HG02571 (cell line): ENCODE measurements around the gene SPATA16.
"Not testable (repeated sequence)": the region's sequence is repeated elsewhere in the genome, so short reads cannot be mapped to it uniquely, and the experiment has no call there.

Experiments
- ATAC-seq: cut with Tn5 transposase; IDR thresholded peaks from one replicate; pipeline ENCODE4 v1.9.1; 2021; ENCODE audit warnings: mild to moderate bottlenecking, moderate library complexity; ENCODE audit not compliant: unreplicated experiment

The SPATA16 gene

DNA sequence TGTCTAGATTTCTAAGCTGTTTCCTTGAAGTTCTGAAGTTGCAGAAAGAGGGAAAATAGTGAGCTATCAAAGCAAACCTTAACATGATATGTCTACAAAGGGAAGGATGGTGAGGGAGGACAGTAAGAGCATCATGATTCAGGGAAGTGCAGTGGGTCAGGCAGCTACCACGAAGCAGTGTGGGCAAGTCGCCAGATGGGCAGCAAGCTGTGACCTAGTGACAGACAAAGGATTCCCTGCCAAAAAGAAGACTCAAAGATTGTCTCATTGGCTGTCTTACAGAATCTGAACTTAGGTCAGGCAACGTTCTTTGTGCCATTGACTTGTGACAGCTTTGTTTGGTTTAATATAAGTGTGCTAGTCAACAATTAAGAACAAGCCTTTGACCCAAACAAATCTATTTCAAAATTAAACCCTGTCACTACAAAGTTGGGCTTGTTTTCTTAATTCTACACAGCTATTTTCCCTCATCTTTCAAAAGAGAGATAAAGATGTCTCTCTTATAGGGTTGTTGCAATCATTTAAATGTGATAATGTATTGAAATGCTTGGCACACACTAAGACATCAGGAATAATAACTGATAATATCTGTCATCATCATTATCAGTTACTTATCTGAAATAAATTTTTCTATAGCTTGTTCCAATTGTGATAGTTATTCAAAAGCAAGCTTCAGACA, 237.3 kb downstream of the SPATA16 start:
- ATAC-seq, result no peak

DNA sequence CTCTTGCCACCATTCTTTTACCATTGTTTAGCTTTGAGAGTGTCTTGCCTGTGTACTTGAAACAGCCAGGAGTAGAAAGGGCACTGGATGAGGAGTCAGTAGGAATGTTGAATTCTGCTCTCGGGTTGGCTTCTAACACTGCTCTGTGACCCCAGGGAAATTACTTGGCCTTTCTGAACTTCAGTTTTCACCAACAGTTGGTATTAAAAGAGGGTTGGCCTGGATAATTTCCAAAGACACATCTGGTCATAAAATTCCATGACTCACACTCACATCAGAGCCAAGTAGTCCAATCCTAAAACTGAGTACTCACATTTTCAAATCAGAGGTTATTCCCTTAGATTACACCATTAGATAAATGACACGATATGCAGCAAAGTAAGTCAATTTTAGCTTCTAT, 248.9 kb downstream of the SPATA16 start:
- no peak for ATAC-seq

DNA sequence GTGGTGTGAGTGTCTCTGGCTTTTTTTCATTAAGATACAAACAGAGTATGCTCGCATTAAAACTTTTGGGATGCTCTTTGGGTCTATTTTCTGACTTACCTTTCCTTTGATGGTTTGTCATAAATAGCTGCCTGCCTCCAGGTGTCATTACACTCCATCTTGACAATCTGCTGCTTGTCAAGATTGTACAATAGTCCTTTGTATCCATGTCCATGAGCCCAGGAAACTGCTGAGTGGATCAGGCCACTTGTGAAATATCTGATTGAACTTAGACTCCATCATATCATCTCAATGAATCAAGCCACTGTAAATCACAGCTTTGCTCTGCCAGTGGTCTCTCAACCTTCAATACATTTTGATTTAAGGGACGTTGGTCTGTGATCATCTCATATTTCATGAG, 255.3 kb downstream of the SPATA16 start:
- no peak for ATAC-seq

DNA sequence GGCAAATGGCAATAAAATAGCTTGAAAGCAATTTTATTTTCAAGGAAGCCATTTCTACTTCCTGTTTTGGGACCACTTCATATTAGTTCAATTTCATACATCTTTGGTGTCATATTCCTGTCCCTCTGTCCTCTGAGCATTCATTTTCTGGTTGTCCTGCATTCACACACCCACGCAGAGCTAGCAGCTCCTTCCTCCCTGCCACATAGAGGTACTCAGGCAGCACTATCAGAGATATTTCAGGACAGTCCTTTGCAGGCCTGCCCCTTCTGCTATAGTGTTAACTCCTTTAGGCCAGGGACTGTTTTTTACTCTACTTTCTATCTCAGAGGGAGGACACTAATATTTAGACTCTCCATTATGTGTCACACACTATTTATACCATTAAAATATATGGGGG, 258.5 kb downstream of the SPATA16 start:
- ATAC-seq, result no peak

DNA sequence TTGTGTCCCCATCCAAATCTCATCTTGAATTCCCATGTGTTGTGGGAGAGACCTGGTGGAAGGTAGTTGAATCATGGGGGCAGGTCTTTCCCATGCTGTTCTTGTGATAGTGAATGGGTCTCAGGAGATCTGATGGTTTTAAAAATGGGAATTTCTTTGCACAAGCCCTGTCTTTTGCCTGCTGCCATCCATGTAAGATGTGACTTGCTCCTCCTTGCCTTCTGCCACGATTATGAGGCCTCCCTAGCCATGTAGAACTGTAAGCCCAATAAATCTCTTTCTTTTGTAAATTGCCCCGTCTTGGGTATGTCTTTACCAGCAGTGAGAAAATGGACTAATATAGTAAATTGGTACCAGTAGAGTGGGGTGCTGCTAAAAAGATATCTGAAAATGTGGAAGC, 261.7 kb downstream of the SPATA16 start:
- not testable (repeated sequence) for ATAC-seq

DNA sequence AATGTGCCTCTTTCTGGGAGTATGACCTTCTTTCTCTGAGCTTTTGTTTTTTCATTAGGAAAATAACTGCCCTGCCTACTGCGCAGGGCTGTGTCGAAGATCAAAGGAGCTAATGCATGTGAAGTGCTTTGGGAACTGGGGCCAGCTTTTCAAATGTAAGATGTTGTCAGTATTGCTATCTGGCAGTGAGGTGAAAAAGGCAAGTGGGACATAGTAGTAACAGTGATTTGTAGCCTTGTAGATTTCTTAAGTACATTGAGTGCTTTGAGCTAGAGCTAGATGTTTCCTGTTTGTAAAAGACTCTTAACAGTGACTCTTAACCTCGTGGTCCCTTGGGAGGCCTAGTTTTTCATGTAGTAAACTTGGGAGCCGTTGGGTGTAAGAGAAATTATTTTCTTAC, 264.0 kb downstream of the SPATA16 start:
- no peak for ATAC-seq

DNA sequence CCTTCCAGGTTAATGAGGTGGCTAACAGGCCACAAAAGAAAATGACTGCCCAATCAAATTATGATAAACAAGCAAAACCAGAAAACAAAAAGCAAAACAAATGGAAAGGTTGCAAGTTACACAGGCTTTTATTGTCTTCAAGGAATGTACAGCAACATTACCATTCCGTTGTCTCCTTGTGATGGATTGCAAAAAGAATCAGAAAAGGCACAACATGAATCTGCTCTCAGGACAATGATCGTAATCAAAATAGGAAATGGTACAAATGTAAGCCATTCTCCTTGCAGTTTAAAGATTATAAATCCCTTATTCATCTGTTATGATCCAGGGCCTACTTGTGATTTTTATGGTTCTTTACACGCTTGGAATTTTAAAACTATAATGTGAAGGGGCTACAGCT, 264.7 kb downstream of the SPATA16 start:
- no peak for ATAC-seq

DNA sequence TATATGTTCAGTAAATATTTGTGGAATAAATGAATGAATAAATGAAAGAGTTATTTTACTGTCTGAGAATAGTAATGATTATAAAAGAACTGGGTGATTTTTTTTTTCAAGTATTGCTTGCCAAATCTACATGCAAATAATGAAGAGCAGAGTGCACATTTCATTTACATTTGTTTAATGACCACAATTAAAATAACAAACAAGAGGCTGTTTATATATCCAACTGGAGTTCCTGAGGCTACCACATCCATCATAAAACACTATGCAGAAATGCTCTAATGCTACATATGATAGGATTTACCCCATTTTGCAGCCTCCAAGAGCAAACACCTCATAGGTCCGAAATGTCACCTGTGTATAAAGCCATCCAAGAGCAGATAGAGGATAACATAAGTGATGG, 266.0 kb downstream of the SPATA16 start:
- no peak for ATAC-seq

DNA sequence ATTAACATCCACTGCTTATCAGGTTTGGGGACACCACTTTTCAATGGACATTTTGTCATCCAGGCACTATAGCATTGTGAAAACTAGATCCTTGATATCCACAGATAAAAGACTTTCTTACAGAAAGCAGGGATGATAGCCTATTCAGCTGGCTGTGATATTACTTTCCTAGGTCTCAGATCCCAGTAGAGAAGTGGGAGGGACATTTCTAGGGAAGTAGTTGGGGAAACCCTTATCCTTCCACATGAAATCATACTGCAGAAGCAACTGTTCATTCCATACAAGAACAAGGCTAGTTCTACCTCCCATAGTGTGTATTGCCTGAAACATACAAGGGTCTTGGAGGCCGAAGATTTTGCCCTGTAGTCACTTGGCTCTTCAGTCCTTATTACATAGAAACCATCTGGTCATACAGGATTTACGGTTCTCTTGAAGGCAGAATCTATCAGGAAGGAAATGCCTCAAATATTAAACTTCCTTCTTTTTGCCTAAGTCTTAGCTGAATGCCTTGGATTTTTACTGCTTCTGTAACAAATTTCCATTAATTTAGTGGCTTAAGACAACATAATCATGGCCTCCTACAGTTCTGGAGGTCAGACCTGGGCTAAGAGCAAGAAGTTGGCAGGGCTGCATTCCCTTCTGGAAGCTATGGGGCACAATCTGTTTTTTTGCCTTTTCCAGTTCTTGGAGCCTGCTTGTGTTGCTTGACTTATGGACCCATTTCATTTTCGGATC, 271.1 kb downstream of the SPATA16 start:
- ATAC-seq, result no peak

DNA sequence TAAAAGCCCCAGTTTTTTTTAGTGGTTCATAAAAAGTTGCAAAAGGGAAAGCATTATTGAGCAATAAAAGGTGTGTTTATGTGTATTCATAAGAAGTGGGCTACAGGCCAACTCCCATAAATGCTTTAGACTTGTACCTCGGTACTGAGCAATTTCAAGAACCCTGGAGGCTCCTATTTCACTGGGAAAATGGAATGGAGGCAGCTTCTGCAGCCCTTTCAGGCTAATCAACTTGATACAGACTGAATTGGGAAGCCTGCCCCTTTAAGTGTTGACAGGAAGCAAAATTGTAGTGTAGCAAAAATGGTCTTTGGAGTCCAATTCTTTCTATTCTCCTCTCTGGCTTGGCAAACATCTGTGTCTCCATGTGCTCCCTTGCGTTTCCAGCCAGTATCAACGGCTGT, 271.7 kb downstream of the SPATA16 start:
- ATAC-seq, result no peak

DNA sequence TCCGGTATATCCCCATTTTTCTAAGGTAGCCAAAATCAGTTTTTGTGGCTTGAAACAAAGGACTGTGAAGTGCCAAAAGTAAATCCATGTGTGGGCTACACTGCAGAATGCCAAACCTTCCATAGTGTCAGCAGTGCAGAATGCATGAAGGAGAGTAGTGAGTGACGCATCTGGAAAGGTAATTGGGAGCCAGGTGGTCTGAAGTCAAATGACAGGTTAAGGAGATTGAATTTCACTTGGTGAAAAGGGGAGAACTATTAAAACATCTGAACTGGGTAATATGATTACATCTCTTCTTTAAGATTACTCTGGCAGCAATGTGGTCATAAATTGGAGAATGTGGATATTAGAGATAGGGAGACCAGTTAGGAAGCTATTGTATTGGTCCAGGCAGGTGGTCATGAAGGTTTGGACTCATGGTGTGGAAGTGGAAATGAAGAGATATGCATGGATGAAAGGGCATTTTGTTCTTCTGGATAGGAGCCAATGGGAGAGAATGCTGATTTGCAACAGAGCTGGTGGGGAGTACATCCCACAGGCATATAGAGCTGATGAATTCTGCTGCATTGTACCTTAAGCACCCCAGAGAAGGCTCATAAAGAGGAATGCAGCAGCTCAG, 272.3 kb downstream of the SPATA16 start:
- no peak for ATAC-seq

DNA sequence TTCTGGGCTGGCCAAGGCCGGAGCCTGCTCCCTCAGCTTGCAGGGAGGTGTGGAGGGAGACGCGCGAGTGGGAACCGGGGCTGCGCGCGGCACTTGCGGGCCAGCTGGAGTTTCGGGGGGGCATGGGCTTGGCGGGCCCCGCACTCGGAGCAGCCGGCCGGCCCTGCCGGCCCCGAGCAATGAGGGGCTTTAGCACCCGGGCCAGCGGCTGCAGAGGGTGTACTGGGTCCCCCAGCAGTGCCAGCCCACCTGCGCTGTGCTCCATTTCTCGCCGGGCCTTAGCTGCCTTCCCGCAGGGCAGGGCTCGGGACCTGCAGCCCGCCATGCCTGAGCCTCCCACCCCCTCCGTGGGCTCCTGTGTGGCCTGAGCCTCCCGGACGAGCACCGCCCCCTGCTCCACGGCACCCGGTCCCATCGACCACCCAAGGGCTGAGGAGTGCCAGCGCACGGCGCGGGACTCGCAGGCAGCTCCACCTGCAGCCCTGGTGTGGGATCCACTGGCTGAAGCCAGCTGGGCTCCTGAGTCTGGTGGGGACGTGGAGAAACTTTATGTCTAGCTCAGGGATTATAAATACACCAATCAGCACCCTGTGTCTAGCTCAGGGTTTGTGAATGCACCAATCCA, 274.2 kb downstream of the SPATA16 start:
- not testable (repeated sequence) for ATAC-seq

DNA sequence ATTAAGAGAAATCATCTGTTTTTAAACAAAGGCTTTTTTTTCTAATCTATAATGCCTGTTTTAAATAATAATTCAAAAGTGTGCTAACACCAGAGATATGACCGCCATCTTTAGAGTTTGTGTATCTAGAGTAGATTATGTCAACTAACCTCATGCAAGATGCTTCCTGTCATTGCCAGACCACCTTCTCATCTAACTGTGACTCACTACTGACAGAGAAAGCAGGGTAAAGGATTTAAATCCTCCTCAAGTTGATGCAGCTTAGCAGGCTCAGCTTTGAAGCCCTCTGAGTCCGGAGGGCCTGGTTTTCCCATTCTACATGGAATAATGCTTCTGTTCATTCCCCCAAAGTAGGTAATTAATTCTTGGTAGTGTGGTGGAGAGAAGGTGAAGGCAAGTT, 282.0 kb downstream of the SPATA16 start:
- no peak for ATAC-seq

DNA sequence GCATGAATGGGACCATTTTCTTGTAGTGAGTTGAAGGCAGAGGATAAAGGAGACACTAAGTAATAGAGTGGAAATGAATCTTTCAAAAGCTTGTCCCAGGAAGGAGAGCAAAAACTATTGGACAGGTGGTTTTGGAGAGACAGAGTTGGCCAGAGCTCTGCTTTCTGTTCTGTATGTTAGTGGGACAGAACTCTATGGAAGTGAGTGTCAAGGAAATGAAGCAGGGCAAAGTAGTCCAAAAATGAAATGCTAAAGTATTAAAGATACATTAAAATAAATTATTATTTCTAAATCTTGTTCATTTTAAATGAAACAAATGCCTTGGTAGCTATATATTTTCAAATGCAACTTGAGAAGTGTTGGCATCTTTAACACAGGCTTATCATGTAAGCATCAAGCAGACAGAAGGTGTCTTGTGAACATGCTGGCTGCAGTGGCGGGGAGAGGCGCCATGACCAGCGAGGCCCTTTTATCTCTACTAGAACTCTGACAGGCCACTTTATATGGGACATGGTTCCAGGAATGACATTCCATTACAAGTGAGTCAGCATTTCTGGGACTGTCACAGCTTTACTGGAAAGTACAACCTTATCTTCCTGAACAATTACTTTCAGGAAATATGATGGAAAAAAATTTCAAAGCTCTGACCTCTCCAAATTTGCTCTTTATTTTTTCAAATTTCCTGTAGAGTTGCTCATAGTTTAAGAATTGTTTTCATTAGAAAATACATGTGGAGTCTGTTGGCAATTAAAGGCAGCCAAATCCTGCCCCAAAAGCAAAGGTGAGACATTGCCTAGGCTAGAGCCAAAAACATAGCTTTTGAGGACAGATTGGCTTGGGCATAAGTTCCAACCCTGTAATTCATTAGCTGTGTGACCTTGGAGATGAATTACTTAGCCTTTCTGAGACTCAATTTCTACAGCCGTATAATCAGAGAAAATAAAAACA, 284.0 kb downstream of the SPATA16 start:
- no peak for ATAC-seq

DNA sequence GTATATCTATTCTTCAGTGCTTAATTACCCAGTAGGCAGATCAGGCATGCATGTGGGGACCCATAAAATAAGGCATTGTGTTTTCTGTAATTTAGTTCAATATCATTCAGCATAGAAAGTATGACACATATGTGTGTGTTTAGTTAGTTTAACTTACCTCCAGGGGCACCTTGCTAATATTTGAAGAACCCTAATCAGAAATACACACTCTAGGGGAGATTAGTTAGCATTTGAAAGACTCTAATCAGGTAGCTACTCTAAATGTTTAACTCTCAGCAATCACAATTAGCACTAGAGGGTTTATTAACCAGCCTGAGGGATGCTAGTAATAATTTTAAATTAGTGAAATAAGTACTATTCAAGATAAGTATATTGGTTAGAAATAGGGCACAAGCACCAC, 286.0 kb downstream of the SPATA16 start:
- no peak for ATAC-seq

DNA sequence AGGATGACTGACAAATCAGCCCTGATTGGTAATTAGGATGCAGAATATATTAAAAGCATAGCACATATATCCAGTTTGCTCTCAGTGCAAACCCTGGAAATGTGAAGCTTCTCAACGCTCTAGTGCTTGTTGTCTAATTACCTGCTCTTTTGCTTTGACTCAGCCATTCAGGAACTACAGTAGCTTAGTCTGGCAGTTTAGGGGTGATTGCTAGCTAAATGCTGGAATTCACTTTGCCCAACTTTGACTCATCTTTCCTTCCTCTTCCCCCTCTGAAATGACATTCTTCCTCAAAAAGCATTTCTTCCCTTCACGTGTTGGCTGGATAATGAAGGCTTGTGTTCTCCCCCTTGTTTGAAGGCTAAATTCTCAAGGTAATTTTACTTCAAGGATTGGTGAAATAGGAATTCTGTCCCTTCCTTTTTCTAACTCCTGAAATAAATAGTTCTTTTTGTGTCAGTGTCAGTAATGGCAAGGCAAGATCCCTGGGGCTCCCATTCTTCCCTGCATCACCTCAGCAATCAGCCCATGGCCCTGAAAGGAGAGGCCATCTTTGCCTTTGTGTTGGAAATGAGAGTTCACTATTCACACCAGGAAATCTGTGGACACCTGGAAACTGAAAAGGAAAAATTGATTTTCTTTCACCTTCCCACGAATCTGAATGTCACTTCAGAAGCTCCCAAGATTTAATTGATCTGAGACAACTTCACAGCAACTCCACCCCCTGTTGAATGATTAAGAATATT, 286.9 kb downstream of the SPATA16 start:
- ATAC-seq, result no peak

DNA sequence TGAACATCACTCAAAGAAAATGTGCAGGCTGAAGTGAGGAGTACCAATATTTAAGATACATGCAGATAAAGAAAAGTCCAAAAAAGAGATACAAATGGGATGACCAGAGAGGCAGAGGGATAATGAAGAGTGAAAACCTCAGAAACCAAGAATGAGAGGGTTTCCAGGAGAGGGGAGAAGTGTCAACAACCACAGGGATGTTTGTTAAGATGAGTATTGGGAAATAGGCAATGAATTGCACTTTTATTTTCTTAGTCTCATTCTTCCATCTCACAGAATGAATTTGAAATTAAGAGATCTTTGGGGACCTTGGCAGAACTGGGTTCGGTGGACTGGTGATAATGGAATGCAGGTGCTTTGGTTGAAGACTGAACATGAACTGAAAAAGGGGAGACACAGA, 288.0 kb downstream of the SPATA16 start:
- no peak for ATAC-seq

DNA sequence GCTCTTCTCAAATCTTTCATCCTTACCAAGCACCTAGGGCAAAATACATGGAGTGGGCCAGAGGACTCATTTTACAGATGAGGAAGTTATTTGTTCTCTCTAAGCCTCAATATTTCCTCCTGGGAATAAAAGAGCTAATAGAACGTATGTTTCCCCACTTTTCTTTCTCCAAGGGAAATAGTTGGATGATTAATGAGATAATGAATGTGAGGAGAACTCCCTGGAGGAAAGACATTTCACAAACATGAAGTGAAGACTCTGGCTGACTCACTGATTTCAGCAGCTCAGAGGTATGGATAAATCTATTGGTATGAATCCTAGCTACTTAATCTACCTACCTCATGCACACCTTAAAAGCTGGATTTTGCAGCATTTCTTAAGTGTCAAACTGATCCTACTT, 292.1 kb downstream of the SPATA16 start:
- no peak for ATAC-seq

DNA sequence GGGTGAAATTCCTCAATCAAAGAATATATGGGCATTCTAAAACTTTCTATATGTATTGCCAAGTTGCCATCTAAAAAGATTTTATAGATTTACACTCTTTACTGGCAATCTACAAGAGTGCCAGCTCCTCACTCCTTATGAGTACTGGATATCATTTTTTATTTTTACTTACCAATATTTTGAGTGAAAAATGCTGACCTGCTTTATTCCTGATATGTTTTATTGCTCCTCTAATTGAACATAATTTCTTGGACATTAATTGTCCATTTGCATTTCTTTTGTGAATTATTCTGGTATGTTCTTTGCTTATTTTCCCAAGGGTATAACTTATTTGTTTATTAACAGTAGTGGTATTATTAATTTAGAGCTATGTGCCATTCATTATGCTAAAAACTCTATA, 293.7 kb downstream of the SPATA16 start:
- ATAC-seq, result no peak

DNA sequence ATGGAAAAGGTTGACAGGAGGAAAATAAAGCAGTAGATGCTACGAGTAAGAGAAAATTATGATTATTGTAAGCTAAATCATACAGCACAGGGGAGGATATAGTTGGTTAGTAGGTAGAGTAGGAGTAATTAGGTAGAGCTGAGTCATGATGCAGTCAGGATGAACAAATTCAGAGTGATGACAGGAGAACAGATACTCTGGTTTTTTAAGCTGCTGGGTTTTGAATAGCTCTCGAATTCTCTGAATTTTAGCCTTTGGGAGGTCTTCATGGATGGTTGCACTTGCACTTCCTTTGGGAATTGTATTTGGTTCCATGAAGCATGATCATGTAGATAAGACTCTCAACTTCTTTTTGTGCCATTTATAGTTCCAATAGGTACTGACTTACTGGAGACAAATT, 294.3 kb downstream of the SPATA16 start:
- ATAC-seq, result no peak
